Measurements from ENCODE around the gene LRRC75A. TPM values are rescaled to one million over a fixed set of nuclear protein-coding genes. Genes with fewer than 3 reads are reported as not detected.
"Not testable (repeated sequence)": the region's sequence is repeated elsewhere in the genome, so short reads cannot be mapped to it uniquely, and the experiment has no call there.

Gene LRRC75A
- total RNA-seq, 2 experiments from 2014 or later = 3.6 to 5.7 TPM

GRCh38 chr17:16459855-16460550 lies 32.0 kb downstream of the LRRC75A start:
- POLR2A ChIA-PET = interaction anchor here (1.1 kb wide), 1 partner anchor 79 kb away, joined by 3 read pairs; the partner anchor contains the start of gene UBB
- H3K27me3 Mint-ChIP-seq (ENCODE audit: low read depth) = no peaks in the 10 kb centered on the region
- no peaks in the 10 kb centered on the region for H3K9me3 Mint-ChIP-seq (ENCODE audit: insufficient read depth)
- no peaks in the 10 kb centered on the region for H3K36me3 Mint-ChIP-seq (ENCODE audit: low read depth)
- no peak overlapping the region for H3K4me3 Mint-ChIP-seq
- H3K27ac Mint-ChIP-seq = peak overlapping the region; percentile 39
- DNase-seq = no peak
- H3K4me1 Mint-ChIP-seq (ENCODE audit: low read depth) = peaks cover 10% of the 10 kb centered on the region
- CTCF ChIA-PET = interaction anchor here (1.0 kb wide), 1 partner anchor 61 kb away, joined by 3 read pairs; no protein-coding TSS in a partner anchor
- ATAC-seq = no peak

GRCh38 chr17:16459271-16459670 lies 32.7 kb downstream of the LRRC75A start:
- Mint-ChIP-seq H3K27ac (no peak overlapping the region), H3K4me1 (ENCODE audit: low read depth) (peaks cover 10% of the 10 kb centered on the region), H3K27me3 (ENCODE audit: low read depth) (no peaks in the 10 kb centered on the region), H3K9me3 (ENCODE audit: insufficient read depth) (no peaks in the 10 kb centered on the region), H3K4me3 (no peak overlapping the region), H3K36me3 (ENCODE audit: low read depth) (no peaks in the 10 kb centered on the region)
- DNase-seq = no peak
- POLR2A ChIA-PET = interaction anchor here (0.9 to 1.1 kb wide), 2 partner anchors 44 to 78 kb away, joined by 3 read pairs; partner anchors contain the start of gene UBB
- no peak for ATAC-seq
- CTCF ChIA-PET = interaction anchor here (1.1 kb wide), 1 partner anchor 9 kb away, joined by 3 read pairs; no protein-coding TSS in a partner anchor

- H3K4me3 Mint-ChIP-seq = no peak overlapping the region
- peaks cover 14% of the 10 kb centered on the region for H3K4me1 Mint-ChIP-seq (ENCODE audit: low read depth)
- ChIA-PET POLR2A (no interaction called here), CTCF (no interaction called here)
- peak overlapping the region; percentile 13 for H3K27ac Mint-ChIP-seq
- no peaks in the 10 kb centered on the region for H3K27me3 Mint-ChIP-seq (ENCODE audit: low read depth)
- ATAC-seq (no peak), DNase-seq (no peak)
- H3K9me3 Mint-ChIP-seq (ENCODE audit: insufficient read depth) = no peaks in the 10 kb centered on the region
- H3K36me3 Mint-ChIP-seq (ENCODE audit: low read depth) = peaks cover 8% of the 10 kb centered on the region
Observed at GRCh38 chr17:16456742-16457316, 35.2 kb downstream of the LRRC75A start.

- DNase-seq (no peak), ATAC-seq (no peak)
- Mint-ChIP-seq H3K4me3 (no peak overlapping the region), H3K4me1 (ENCODE audit: low read depth) (peaks cover 14% of the 10 kb centered on the region), H3K9me3 (ENCODE audit: insufficient read depth) (no peaks in the 10 kb centered on the region), H3K36me3 (ENCODE audit: low read depth) (peaks cover 8% of the 10 kb centered on the region), H3K27me3 (ENCODE audit: low read depth) (no peaks in the 10 kb centered on the region), H3K27ac (peak overlapping the region; percentile 40)
- ChIA-PET CTCF (no interaction called here), POLR2A (no interaction called here)
Observed at GRCh38 chr17:16455997-16456741, 35.8 kb downstream of the LRRC75A start.

GRCh38 chr17:16453493-16453851 lies 38.5 kb downstream of the LRRC75A start:
- peak overlapping the region; percentile 58 for H3K27ac Mint-ChIP-seq
- ATAC-seq = no peak
- no peak for DNase-seq
- ChIA-PET CTCF (interaction anchor here (0.6 to 6.3 kb wide), 23 partner anchors 9 to 236 kb away, joined by 3 to 111 read pairs (median 5); partner anchors contain the start of genes CCDC144A and ZNF287), POLR2A (no interaction called here)
- peaks cover 11% of the 10 kb centered on the region for H3K4me1 Mint-ChIP-seq (ENCODE audit: low read depth)
- H3K9me3 Mint-ChIP-seq (ENCODE audit: insufficient read depth) = no peaks in the 10 kb centered on the region
- H3K36me3 Mint-ChIP-seq (ENCODE audit: low read depth) = peaks cover 20% of the 10 kb centered on the region
- no peak overlapping the region for H3K4me3 Mint-ChIP-seq
- H3K27me3 Mint-ChIP-seq (ENCODE audit: low read depth) = no peaks in the 10 kb centered on the region

GRCh38 chr17:16452268-16452667 lies 39.7 kb downstream of the LRRC75A start:
- ATAC-seq; H3K4me3 Mint-ChIP-seq; H3K27ac Mint-ChIP-seq; DNase-seq; H3K27me3 Mint-ChIP-seq (ENCODE audit: low read depth); H3K9me3 Mint-ChIP-seq (ENCODE audit: insufficient read depth): not testable (repeated sequence)
- peaks cover 21% of the 10 kb centered on the region for H3K4me1 Mint-ChIP-seq (ENCODE audit: low read depth)
- ChIA-PET CTCF (interaction anchor here (0.6 to 6.3 kb wide), 15 partner anchors 11 to 166 kb away, joined by 3 to 111 read pairs (median 7); no protein-coding TSS in a partner anchor), POLR2A (interaction anchor here (0.7 kb wide), 1 partner anchor 75 kb away, joined by 3 read pairs; no protein-coding TSS in a partner anchor)
- H3K36me3 Mint-ChIP-seq (ENCODE audit: low read depth) = peaks cover 31% of the 10 kb centered on the region

- no peak for DNase-seq
- H3K36me3 Mint-ChIP-seq (ENCODE audit: low read depth) = peaks cover 42% of the 10 kb centered on the region
- CTCF ChIA-PET = interaction anchor here (0.9 to 6.3 kb wide), 4 partner anchors 9 to 86 kb away, joined by 3 to 111 read pairs (median 6); no protein-coding TSS in a partner anchor
- ATAC-seq = no peak
- H3K27ac Mint-ChIP-seq = peak overlapping the region; percentile 5
- POLR2A ChIA-PET = interaction anchor here (1.9 kb wide), 1 partner anchor 10 kb away, joined by 9 read pairs; no protein-coding TSS in a partner anchor
- no peak overlapping the region for H3K4me3 Mint-ChIP-seq
- no peaks in the 10 kb centered on the region for H3K9me3 Mint-ChIP-seq (ENCODE audit: insufficient read depth)
- peaks cover 23% of the 10 kb centered on the region for H3K4me1 Mint-ChIP-seq (ENCODE audit: low read depth)
- no peaks in the 10 kb centered on the region for H3K27me3 Mint-ChIP-seq (ENCODE audit: low read depth)
Observed at GRCh38 chr17:16450028-16450427, 42.0 kb downstream of the LRRC75A start.

- H3K27me3 Mint-ChIP-seq (ENCODE audit: low read depth) = no peaks in the 10 kb centered on the region
- no peak overlapping the region for H3K27ac Mint-ChIP-seq
- CTCF ChIA-PET = interaction anchor here (1.6 to 6.3 kb wide), 3 partner anchors 71 to 85 kb away, joined by 5 to 111 read pairs (median 9); no protein-coding TSS in a partner anchor
- peaks cover 28% of the 10 kb centered on the region for H3K4me1 Mint-ChIP-seq (ENCODE audit: low read depth)
- no peaks in the 10 kb centered on the region for H3K9me3 Mint-ChIP-seq (ENCODE audit: insufficient read depth)
- POLR2A ChIA-PET = no interaction called here
- H3K36me3 Mint-ChIP-seq (ENCODE audit: low read depth) = peaks cover 46% of the 10 kb centered on the region
- ATAC-seq (no peak), DNase-seq (no peak)
- H3K4me3 Mint-ChIP-seq = no peak overlapping the region
Observed at GRCh38 chr17:16449121-16449570, 42.8 kb downstream of the LRRC75A start.

- Mint-ChIP-seq H3K27me3 (ENCODE audit: low read depth) (no peaks in the 10 kb centered on the region), H3K27ac (no peak overlapping the region)
Observed at GRCh38 chr17:16448490-16448889, 43.5 kb downstream of the LRRC75A start.

GRCh38 chr17:16447676-16448075 lies 44.3 kb downstream of the LRRC75A start:
- POLR2A ChIA-PET = no interaction called here
- peaks cover 48% of the 10 kb centered on the region for H3K36me3 Mint-ChIP-seq (ENCODE audit: low read depth)
- H3K4me1 Mint-ChIP-seq (ENCODE audit: low read depth) = peaks cover 32% of the 10 kb centered on the region
- no peaks in the 10 kb centered on the region for H3K27me3 Mint-ChIP-seq (ENCODE audit: low read depth)
- CTCF ChIA-PET = interaction anchor here (1.6 kb wide), 1 partner anchor 74 kb away, joined by 5 read pairs; no protein-coding TSS in a partner anchor
- DNase-seq (no peak), ATAC-seq (no peak)
- H3K27ac Mint-ChIP-seq = peak overlapping the region; percentile 69
- H3K9me3 Mint-ChIP-seq (ENCODE audit: insufficient read depth) = no peaks in the 10 kb centered on the region
- no peak overlapping the region for H3K4me3 Mint-ChIP-seq

More at GRCh38 chr17:16448490-16448889, 43.5 kb downstream of the LRRC75A start:
- Mint-ChIP-seq H3K4me3 (no peak overlapping the region), H3K9me3 (ENCODE audit: insufficient read depth) (no peaks in the 10 kb centered on the region), H3K4me1 (ENCODE audit: low read depth) (peaks cover 31% of the 10 kb centered on the region), H3K36me3 (ENCODE audit: low read depth) (peaks cover 46% of the 10 kb centered on the region)
- ChIA-PET CTCF (interaction anchor here (1.6 to 3.1 kb wide), 2 partner anchors 73 to 85 kb away, joined by 5 to 9 read pairs; no protein-coding TSS in a partner anchor), POLR2A (interaction anchor here (0.6 kb wide), 1 partner anchor 68 kb away, joined by 3 read pairs; no protein-coding TSS in a partner anchor)
- no peak for DNase-seq
- no peak for ATAC-seq

- Mint-ChIP-seq H3K4me3 (no peak overlapping the region), H3K27ac (peak overlapping the region; percentile 33), H3K36me3 (ENCODE audit: low read depth) (peaks cover 60% of the 10 kb centered on the region), H3K9me3 (ENCODE audit: insufficient read depth) (no peaks in the 10 kb centered on the region), H3K27me3 (ENCODE audit: low read depth) (no peaks in the 10 kb centered on the region), H3K4me1 (ENCODE audit: low read depth) (peaks cover 44% of the 10 kb centered on the region)
- ChIA-PET POLR2A (no interaction called here), CTCF (no interaction called here)
- no peak for ATAC-seq
- DNase-seq = no peak
Observed at GRCh38 chr17:16446338-16446983, 45.5 kb downstream of the LRRC75A start.

Data from activated CD8-positive, alpha-beta T cell treated with anti-CD3 and anti-CD28 coated beads, Interleukin-2, amount 10 ng/mL, durations not matched to agents 7 days and 5 days (primary cell).